ENCODE results near the gene KRT77. TPM values are rescaled to one million over a fixed set of nuclear protein-coding genes. Genes with fewer than 3 reads are reported as not detected.

Gene KRT77
- total RNA-seq, 4 donors from 2014 or later = not detected

GRCh38 chr12:52659395-52659794, 43.9 kb downstream of the KRT77 start:
- Histone ChIP-seq H3K4me1 (no peaks in the 10 kb centered on the region), H3K27ac (no peak overlapping the region), H3K4me3 (no peak overlapping the region), H3K27me3 (peaks cover 11% of the 10 kb centered on the region), H3K36me3 (no peaks in the 10 kb centered on the region), H3K9me3 (no peaks in the 10 kb centered on the region)
- in situ Hi-C loops (cut with MboI; ENCODE audit: low pct_ligation_motif_present in 1 of 4, low pct_unique_long_range_greater_than_20kb in 1 of 4, low sequenced_read_pairs in 3 of 4) = no loop called here
- 60 to 67% methylated on average over 1 to 7 of the region's 7 CpGs for WGBS, 2 donors (ENCODE audit: low coverage in 1 of 2)
- no peak for DNase-seq
- TF ChIP-seq POLR2A (IDR thresholded peaks at IDR 0.05) = no peak
- intact Hi-C loops (cut with DNase I; ENCODE audit: low total_unique reads) = no loop called here

DNA sequence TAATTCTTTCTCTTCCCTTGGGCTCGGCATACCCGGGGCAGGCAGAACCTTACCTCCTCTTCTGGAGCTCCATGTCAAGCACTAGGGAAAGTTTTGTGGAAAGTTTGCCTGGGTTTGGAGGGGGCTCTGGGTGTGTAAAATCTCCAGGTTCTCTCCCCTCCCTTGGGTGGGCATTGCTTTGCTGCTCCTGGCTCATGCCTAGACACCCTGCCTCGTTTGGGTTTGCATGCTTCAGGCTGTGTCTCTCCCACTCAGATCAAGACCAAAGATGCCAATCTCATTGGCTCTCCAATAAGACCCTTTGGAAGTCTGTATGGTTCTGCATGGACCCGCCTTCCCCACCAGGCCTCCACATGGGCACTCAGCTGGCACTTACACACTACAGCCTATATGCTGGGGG, 45.1 kb downstream of the KRT77 start:
- H3K4me3 ChIP-seq = no peak overlapping the region
- WGBS, 2 donors (ENCODE audit: low coverage in 1 of 2) = 75 to 83% methylated on average over 1 to 4 of the region's 4 CpGs
- in situ Hi-C loops (cut with MboI; ENCODE audit: low pct_ligation_motif_present in 1 of 4, low pct_unique_long_range_greater_than_20kb in 1 of 4, low sequenced_read_pairs in 3 of 4) = no loop called here
- H3K36me3 ChIP-seq = no peaks in the 10 kb centered on the region
- H3K27ac ChIP-seq = no peak overlapping the region
- DNase-seq = no peak
- no peaks in the 10 kb centered on the region for H3K4me1 ChIP-seq
- TF ChIP-seq EP300 (IDR thresholded peaks at IDR 0.05; ENCODE audit: low read depth) (no peak), POLR2A (IDR thresholded peaks at IDR 0.05) (no peak), POLR2AphosphoS5 (IDR thresholded peaks at IDR 0.05) (no peak), CTCF (IDR thresholded peaks at IDR 0.05) (no peak)
- intact Hi-C loops (cut with DNase I; ENCODE audit: low total_unique reads) = no loop called here
- H3K9me3 ChIP-seq = no peaks in the 10 kb centered on the region
- peaks cover 18% of the 10 kb centered on the region for H3K27me3 ChIP-seq

- H3K36me3 ChIP-seq = no peaks in the 10 kb centered on the region
- intact Hi-C loops (cut with DNase I; ENCODE audit: low total_unique reads) = no loop called here
- TF ChIP-seq EP300 (IDR thresholded peaks at IDR 0.05; ENCODE audit: low read depth) (no peak), POLR2A (IDR thresholded peaks at IDR 0.05) (no peak)
- in situ Hi-C loops (cut with MboI; ENCODE audit: low pct_ligation_motif_present in 1 of 4, low pct_unique_long_range_greater_than_20kb in 1 of 4, low sequenced_read_pairs in 3 of 4) = no loop called here
- H3K27ac ChIP-seq = no peak overlapping the region
- DNase-seq = no peak
- H3K27me3 ChIP-seq = peaks cover 18% of the 10 kb centered on the region
- no peaks in the 10 kb centered on the region for H3K9me3 ChIP-seq
- no peak overlapping the region for H3K4me3 ChIP-seq
- WGBS, 2 donors (ENCODE audit: low coverage in 1 of 2) = 77 to 84% methylated on average over 6 of the region's 6 CpGs
- no peaks in the 10 kb centered on the region for H3K4me1 ChIP-seq
These were observed 45.9 kb downstream of the KRT77 start for GRCh38 chr12:52657250-52657902.

DNA sequence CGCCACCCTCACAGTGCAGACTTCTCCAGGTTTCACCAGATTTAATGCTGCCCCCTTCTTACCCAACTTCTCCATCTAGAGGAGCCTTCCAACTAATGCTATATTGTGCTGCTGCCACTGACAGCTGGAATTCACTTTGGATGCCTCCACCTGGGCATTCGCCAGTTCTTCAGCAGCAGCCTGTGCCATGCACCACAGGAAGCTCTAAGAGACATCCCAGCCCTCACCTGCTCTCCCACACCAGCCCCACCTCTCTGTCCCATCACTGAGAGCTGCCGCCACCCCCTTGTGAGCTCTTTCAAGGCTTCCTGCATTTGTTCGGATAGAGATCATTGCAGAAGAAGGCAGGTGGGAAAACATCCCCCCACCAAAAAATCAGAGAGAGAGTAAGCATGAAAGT, 46.7 kb downstream of the KRT77 start:
- DNase-seq = no peak
- H3K4me3 ChIP-seq = no peak overlapping the region
- in situ Hi-C loops (cut with MboI; ENCODE audit: low pct_ligation_motif_present in 1 of 4, low pct_unique_long_range_greater_than_20kb in 1 of 4, low sequenced_read_pairs in 3 of 4) = no loop called here

DNA sequence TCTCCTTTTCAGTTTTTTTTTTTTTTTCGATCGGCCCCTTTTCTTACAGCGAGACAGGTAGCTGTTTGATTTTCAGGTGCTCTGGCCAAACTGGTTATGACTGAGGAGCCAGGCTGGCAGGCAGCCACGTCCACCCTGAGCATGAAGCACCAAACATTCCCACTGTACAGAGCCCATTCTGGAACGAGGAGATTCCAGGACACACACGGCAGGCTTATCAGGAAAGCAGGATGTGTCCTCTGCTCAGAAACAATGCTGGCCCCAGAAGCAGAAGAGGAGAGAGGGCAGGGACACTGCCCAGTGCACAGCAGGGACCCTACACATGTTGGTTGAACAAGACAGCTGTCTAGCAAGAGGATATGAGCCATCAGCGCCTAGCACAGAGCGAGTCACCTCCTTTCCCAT, 47.6 kb downstream of the KRT77 start:
- Histone ChIP-seq H3K27me3 (peaks cover 18% of the 10 kb centered on the region), H3K27ac (no peak overlapping the region), H3K4me1 (peaks cover 0 to 5% (median under 1%) of the 10 kb centered on the region in 4 donors), H3K9me3 (no peaks in the 10 kb centered on the region), H3K36me3 (no peaks in the 10 kb centered on the region), H3K4me3 (no peak overlapping the region)
- WGBS, 2 donors (ENCODE audit: low coverage in 1 of 2) = 28 to 38% methylated on average over 2 to 8 of the region's 8 CpGs
- in situ Hi-C loops (cut with MboI; ENCODE audit: low pct_ligation_motif_present in 1 of 4, low pct_unique_long_range_greater_than_20kb in 1 of 4, low sequenced_read_pairs in 3 of 4) (no loop called here), intact Hi-C loops (cut with DNase I; ENCODE audit: low total_unique reads) (no loop called here)
- TF ChIP-seq POLR2AphosphoS5 (IDR thresholded peaks at IDR 0.05) = no peak
- no peak for DNase-seq

More for the DNA sequence above, 46.7 kb downstream of the KRT77 start:
- no peaks in the 10 kb centered on the region for H3K4me1 ChIP-seq
- TF ChIP-seq POLR2AphosphoS5 (IDR thresholded peaks at IDR 0.05) (no peak), POLR2A (IDR thresholded peaks at IDR 0.05) (no peak), EP300 (IDR thresholded peaks at IDR 0.05; ENCODE audit: low read depth) (no peak), CTCF (IDR thresholded peaks at IDR 0.05) (no peak)
- H3K9me3 ChIP-seq = no peaks in the 10 kb centered on the region
- 81 to 100% methylated on average over 1 to 4 of the region's 4 CpGs for WGBS, 2 donors (ENCODE audit: low coverage in 1 of 2)
- intact Hi-C loops (cut with DNase I; ENCODE audit: low total_unique reads) = no loop called here
- no peak overlapping the region for H3K27ac ChIP-seq
- H3K36me3 ChIP-seq = no peaks in the 10 kb centered on the region
- peaks cover 18% of the 10 kb centered on the region for H3K27me3 ChIP-seq

Measured in transverse colon (tissue), 4 donors.